ENCODE measurements around the gene ZSCAN5B.

ZSCAN5B gene

GRCh38 chr19:56140583-56141416 lies 56.8 kb downstream of the ZSCAN5B start, which contains the start of gene ZNF444:
Gene ZNF444, plus strand, starts transcription at chr19:56141287. Its CDS starts 5,625 bp downstream, at chr19:56146912.
- H3K27me3 ChIP-seq (ENCODE audit: control insufficient read depth in 1 of 2, insufficient read depth in 2 of 2, low read length in 2 of 2) = no peaks in the 10 kb centered on the region
- H3K9ac ChIP-seq (ENCODE audit: low read depth in 1 of 2, low read length in 2 of 2) = peak within 1 kb of the TSS; percentile 70 to 87
- H3K36me3 ChIP-seq (ENCODE audit: control insufficient read depth in 1 of 2, insufficient read depth in 2 of 2, low read length in 2 of 2) = peaks cover 0 to 2% of the 10 kb centered on the region in 2 donors
- peak within 1 kb of the TSS; percentile 82 to 87 for H3K4me3 ChIP-seq (ENCODE audit: low read depth in 1 of 2, low read length in 2 of 2)
- peak within 1 kb of the TSS; percentile 67 for H3K27ac ChIP-seq (ENCODE audit: low read depth, low read length)
- H3K9me3 ChIP-seq (ENCODE audit: control insufficient read depth in 1 of 2, low read length in 2 of 2) = no peaks in the 10 kb centered on the region
- H3K4me1 ChIP-seq (ENCODE audit: control insufficient read depth in 1 of 2, insufficient read depth in 2 of 2, low read length in 2 of 2) = peaks cover 26 to 29% of the 10 kb centered on the region in 2 donors

- peaks cover 26 to 29% of the 10 kb centered on the region in 2 donors for H3K4me1 ChIP-seq (ENCODE audit: control insufficient read depth in 1 of 2, insufficient read depth in 2 of 2, low read length in 2 of 2)
- peak overlapping the region; percentile 77 to 82 for H3K4me3 ChIP-seq (ENCODE audit: low read depth in 1 of 2, low read length in 2 of 2)
- no peaks in the 10 kb centered on the region for H3K36me3 ChIP-seq (ENCODE audit: control insufficient read depth in 1 of 2, insufficient read depth in 2 of 2, low read length in 2 of 2)
- peak overlapping the region; percentile 60 for H3K27ac ChIP-seq (ENCODE audit: low read depth, low read length)
- H3K9me3 ChIP-seq (ENCODE audit: control insufficient read depth in 1 of 2, low read length in 2 of 2) = no peaks in the 10 kb centered on the region
- H3K9ac ChIP-seq (ENCODE audit: low read depth in 1 of 2, low read length in 2 of 2) = peak overlapping the region; percentile 63 to 87
- no peaks in the 10 kb centered on the region for H3K27me3 ChIP-seq (ENCODE audit: control insufficient read depth in 1 of 2, insufficient read depth in 2 of 2, low read length in 2 of 2)
Measured at GRCh38 chr19:56139847-56140582, 57.6 kb downstream of the ZSCAN5B start.
